Measurements from ENCODE around the gene STAT3. TPM values are rescaled to one million over a fixed set of nuclear protein-coding genes. Genes with fewer than 3 reads are reported as not detected.

STAT3 gene
- total RNA-seq (100 to 1,000 TPM in 3 of 4 donors, 10 to 100 TPM in 1; 87.4 to 230 (median 129) TPM), polyA plus RNA-seq (100 to 1,000 TPM in 1 of 3 donors, 10 to 100 TPM in 2; 43.8 to 135 (median 55.7) TPM)

DNA sequence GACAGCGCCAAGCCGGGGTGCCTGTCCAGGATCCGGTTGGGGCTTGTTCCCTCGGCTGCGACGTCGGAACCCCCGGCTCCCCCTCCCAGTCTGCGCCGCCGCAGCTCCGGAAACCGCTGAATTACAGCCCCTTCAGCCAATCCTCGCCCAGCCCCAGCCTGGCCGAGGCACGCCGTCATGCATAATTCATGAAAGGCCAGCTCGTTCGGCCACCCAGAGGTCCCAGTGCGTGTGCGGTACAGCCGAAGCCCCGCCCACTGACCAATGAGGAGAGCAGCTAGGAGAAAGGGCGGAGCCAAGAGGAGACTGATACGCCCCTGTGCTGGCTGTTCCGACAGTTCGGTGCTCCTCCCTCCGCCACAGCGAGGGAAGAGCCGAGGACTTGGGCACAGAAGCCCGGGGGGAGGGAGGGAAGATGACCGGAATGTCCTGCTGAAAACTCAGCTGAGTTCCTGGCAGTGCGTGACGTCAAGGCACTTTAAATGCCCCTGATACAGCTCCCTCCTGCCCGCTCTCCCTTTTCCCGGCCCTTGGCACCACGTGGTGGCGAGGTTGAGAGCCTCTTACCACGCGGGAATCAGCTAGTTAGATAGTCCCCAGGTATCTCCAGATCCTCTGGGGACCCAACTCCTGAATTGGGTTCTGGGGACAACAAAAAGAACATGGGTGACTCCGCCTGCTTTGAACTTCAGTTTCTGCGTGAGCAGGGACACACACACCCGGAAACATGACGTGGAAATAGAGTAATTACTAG is at the start of gene STAT3:
STAT3 (minus strand) TSS at position 62 of the 754 bp plus-strand sequence. CDS start 39,926 bp downstream, outside the sequence.
- TF ChIP-seq, protein P1, sequence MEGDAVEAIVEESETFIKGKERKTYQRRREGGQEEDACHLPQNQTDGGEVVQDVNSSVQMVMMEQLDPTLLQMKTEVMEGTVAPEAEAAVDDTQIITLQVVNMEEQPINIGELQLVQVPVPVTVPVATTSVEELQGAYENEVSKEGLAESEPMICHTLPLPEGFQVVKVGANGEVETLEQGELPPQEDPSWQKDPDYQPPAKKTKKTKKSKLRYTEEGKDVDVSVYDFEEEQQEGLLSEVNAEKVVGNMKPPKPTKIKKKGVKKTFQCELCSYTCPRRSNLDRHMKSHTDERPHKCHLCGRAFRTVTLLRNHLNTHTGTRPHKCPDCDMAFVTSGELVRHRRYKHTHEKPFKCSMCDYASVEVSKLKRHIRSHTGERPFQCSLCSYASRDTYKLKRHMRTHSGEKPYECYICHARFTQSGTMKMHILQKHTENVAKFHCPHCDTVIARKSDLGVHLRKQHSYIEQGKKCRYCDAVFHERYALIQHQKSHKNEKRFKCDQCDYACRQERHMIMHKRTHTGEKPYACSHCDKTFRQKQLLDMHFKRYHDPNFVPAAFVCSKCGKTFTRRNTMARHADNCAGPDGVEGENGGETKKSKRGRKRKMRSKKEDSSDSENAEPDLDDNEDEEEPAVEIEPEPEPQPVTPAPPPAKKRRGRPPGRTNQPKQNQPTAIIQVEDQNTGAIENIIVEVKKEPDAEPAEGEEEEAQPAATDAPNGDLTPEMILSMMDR (IDR thresholded peaks at IDR 0.05), result no peak
- peak; percentile 94 to 95 for TF ChIP-seq POLR2A (IDR thresholded peaks at IDR 0.05)
- TF ChIP-seq POLR2AphosphoS5 (IDR thresholded peaks at IDR 0.05), result peak; percentile 96 to 97 (median 96)
- TF ChIP-seq EP300 (IDR thresholded peaks at IDR 0.05), result peak; percentile 95 to 99 (median 98)
- Histone ChIP-seq H3K36me3 (no peaks in the 10 kb centered on the region), H3K27me3 (no peaks in the 10 kb centered on the region), H3K4me3 (peak within 1 kb of the TSS; percentile 98 to 100 (median 98)), H3K27ac (peak within 1 kb of the TSS; percentile 98 to 100 (median 100)), H3K9me3 (no peaks in the 10 kb centered on the region), H3K4me1 (peaks cover 0 to 49% (median 38%) of the 10 kb centered on the region in 4 donors)
- peak; percentile 100 for DNase-seq
- intact Hi-C loops (cut with DNase I), result no loop called here
- WGBS, 2 donors, result 0% methylated on average over 44 of the region's 44 CpGs

DNA sequence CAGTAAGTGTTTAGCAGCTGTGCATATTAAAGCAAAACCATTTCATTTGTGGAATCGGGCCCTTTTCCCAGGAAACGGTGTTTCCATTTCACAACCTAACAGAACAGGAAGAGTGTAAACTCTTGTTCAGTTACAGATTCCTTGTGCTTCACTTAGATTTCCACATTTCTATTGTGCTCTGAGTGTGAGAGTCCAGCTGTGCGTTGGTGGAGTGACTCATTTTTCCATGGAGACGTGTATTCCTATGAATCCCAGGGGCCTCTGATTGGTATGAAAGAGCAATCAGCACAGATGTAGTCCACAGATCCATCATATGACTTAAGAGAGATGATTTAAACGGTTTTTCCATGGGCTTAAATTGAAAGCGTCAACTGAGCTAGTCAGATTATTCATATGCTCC is 48.1 kb upstream of the STAT3 start:
- H3K4me3 ChIP-seq, result no peak overlapping the region
- no peaks in the 10 kb centered on the region for H3K9me3 ChIP-seq
- TF ChIP-seq EP300 (IDR thresholded peaks at IDR 0.05) (peak in 1 of 4 donors; percentile 21), POLR2A (IDR thresholded peaks at IDR 0.05) (no peak), POLR2AphosphoS5 (IDR thresholded peaks at IDR 0.05) (peak; percentile 51 to 80 (median 62))
- TF ChIP-seq, protein P1 (IDR thresholded peaks at IDR 0.05), result no peak
- DNase-seq, result peak; percentile 87
- peaks cover 0 to 4% (median 0%) of the 10 kb centered on the region in 4 donors for H3K4me1 ChIP-seq
- no peaks in the 10 kb centered on the region for H3K36me3 ChIP-seq
- no peaks in the 10 kb centered on the region for H3K27me3 ChIP-seq
- H3K27ac ChIP-seq, result peak overlapping the region; percentile 51 to 74 (median 74)
- intact Hi-C loops (cut with DNase I), result no loop called here
- WGBS, 2 donors, result 67 to 83% methylated on average over 6 of the region's 6 CpGs

DNA sequence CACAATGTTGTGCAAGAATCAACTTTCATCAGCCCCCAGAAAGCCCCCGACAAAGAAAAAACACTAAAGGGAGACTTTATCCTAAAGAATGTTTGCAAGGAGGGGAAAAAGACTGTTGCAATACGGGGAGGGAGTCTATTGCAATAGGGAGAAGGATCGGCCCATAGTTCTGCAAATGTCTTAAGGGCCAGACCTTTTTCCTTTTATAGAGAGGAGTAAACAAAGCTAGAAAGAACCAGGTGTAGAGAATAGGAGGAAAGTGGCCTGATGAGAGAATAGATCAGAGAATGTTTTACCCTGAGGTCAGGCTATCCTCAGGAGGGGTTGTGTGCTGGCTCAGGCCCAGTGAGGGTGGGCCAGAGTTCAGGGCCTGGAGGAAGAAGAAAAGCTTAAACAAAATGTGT is 43.5 kb upstream of the STAT3 start:
- intact Hi-C loops (cut with DNase I), result no loop called here
- peaks cover 0 to 13% (median 11%) of the 10 kb centered on the region in 4 donors for H3K4me1 ChIP-seq
- WGBS, 2 donors, result 16 to 57% methylated on average over 3 of the region's 3 CpGs

DNA sequence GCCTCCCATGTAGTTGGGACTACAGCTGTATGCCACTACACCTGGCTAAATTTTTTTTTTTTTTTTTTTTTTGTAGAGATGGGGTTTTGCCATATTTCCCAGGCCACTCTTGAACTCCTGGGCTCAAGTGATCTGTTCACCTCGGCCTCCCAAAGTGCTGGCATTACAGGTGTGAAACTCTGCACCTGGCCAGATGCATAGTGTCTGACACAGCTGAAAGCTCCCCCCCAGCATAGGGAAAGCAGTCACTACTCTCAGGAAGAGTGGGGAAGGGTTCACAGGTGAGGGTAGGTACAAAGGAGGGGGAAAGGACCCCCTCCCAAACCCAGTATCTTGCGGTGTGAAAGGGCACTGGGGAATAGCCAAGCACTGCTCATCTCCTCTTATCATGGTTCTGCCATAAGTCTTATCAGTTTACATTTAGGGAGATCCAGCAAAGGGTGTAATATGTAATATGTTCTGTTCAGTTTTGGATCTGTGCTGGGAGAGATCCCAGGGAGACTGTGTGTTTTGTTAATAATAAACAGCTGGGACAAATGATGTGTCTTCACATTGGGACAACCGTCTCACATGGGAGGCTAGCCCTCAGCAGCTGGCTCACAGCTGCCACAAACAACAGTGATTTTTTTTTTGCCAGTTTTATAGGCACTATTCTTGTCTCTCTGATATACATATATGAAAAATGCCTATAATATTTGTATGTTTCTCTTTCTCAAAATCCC is 41.6 kb upstream of the STAT3 start:
- H3K36me3 ChIP-seq, result no peaks in the 10 kb centered on the region
- 45 to 72% methylated on average over 3 of the region's 3 CpGs for WGBS, 2 donors
- no peak overlapping the region for H3K4me3 ChIP-seq
- no peaks in the 10 kb centered on the region for H3K9me3 ChIP-seq
- H3K4me1 ChIP-seq, result peaks cover 0 to 13% (median 11%) of the 10 kb centered on the region in 4 donors
- H3K27ac ChIP-seq, result no peak overlapping the region
- no peak for DNase-seq
- H3K27me3 ChIP-seq, result no peaks in the 10 kb centered on the region
- intact Hi-C loops (cut with DNase I), result no loop called here
- TF ChIP-seq POLR2AphosphoS5 (IDR thresholded peaks at IDR 0.05), result no peak
- TF ChIP-seq, protein P1 (IDR thresholded peaks at IDR 0.05), result no peak
- no peak for TF ChIP-seq POLR2A (IDR thresholded peaks at IDR 0.05)
- no peak for TF ChIP-seq EP300 (IDR thresholded peaks at IDR 0.05)

More for the DNA sequence above, 43.5 kb upstream of the STAT3 start:
- Histone ChIP-seq H3K4me3 (no peak overlapping the region), H3K36me3 (no peaks in the 10 kb centered on the region), H3K9me3 (no peaks in the 10 kb centered on the region), H3K27ac (peak overlapping the region in 2 of 4 donors; percentile 9 to 18), H3K27me3 (no peaks in the 10 kb centered on the region)
- TF ChIP-seq POLR2A (IDR thresholded peaks at IDR 0.05), result no peak
- TF ChIP-seq, protein P1 (IDR thresholded peaks at IDR 0.05), result no peak
- TF ChIP-seq POLR2AphosphoS5 (IDR thresholded peaks at IDR 0.05), result no peak
- no peak for TF ChIP-seq EP300 (IDR thresholded peaks at IDR 0.05)
- no peak for DNase-seq

All from sigmoid colon (tissue), 7 donors.